ENCODE data around the gene MREG. TPM values are rescaled to one million over a fixed set of nuclear protein-coding genes. Genes with fewer than 3 reads are reported as not detected.
"Not testable (repeated sequence)": the region's sequence is repeated elsewhere in the genome, so short reads cannot be mapped to it uniquely, and the experiment has no call there.

Gene MREG
- total RNA-seq, 1 experiment from 2014 or later: 5.5 TPM

DNA sequence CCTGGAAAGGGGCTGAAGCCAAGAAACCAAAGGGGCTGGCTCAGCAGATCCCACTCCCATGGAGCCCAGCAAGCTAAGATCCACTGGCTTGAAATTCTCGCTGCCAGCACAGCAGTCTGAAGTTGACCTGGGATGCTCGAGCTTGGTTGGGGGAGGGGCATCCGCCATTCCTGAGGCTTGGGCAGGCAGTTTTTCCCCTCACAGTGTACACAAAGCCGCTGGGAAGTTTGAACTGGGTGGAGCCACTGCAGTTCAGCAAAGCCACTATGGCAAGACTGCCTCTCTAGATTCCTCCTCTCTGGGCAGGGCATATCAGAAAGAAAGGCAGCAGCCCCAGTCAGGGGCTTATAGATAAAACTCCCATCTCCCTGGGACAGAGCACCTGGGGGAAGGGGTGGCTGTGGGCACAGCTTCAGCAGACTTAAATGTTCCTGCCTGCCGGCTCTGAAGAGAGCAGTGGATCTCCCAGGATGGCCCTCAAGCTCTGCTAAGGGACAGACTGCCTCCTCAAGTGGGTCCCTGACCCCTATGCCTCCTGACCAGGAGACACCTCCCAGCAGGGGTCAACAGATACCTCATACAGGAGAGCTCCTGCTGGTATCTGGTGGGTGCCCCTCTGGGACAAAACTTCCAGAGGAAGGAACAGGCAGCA is 24.7 kb downstream of the MREG start:
- DNase-seq (ENCODE audit: low spot score): not testable (repeated sequence)

DNA sequence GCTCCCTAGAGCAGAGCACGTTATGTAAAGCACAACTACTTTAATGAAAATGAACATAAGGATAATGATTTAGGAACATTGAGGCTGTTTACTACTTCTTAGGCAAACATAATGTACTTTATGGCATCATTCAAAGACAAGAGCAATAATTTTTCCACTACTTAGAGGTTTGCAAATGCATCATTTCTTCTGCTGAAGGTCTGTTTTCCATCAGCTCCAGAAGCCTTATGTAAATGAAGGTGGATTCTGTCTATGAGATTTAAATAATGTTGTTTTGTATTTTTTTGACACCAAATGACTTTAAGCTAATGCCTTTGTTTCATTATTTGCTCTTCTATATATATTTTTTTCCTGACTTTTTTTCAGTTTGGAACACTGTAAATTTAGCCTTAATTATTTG is 28.1 kb downstream of the MREG start:
- DNase-seq (ENCODE audit: low spot score): no peak

DNA sequence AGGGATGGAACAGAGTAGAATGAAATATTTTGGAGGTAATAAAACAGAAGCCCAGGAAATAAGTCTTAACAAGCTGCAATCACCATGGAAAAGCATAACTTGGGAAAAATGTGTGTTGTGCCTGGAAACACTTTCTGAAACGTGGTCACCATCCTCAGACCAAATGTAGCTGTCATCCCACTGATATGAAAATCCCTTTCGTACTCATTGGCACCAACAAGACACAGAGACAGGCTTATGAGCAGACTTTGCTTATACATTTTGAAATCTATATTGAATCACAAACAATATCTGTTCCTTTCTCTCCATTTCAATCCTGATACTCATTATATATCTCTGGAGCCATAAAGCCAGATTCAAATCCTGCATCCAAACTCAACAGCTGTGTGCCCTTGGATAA is 28.7 kb downstream of the MREG start:
- no peak for DNase-seq (ENCODE audit: low spot score)

DNA sequence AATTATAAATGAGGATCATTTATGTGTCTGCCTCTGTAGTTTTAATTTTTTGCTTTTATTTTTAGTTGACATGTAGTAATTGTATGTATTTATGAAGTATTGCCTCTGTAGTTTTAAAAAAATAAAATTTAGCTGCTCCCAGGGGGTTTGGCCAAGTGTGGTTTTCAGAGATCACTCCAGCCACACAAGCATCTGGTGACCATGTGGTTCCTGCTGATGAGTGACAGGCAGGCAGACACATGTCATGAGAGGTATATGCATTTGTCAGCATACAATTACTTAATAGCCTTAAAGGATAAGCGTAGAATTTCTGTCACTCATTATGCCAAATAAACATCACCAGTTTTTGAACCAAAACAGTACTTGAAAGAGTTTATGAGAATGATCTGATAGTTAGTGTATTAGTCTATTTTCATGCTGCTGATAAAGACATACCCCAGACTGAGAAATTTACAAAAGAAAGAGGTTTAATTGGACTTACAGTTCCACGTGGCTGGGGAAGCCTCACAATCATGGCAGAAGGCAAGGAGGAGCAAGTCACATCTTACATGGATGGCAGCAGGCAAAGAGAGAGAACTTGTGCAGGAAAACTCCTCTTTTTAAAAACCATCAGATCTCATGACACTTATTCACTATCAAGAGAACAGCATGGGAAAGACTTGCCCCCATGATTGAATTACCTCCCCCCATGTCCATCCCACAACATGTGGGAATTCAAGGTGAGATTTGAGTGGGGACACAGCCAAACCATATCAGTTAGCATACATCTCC is 29.6 kb downstream of the MREG start:
- DNase-seq (ENCODE audit: low spot score): no peak

DNA sequence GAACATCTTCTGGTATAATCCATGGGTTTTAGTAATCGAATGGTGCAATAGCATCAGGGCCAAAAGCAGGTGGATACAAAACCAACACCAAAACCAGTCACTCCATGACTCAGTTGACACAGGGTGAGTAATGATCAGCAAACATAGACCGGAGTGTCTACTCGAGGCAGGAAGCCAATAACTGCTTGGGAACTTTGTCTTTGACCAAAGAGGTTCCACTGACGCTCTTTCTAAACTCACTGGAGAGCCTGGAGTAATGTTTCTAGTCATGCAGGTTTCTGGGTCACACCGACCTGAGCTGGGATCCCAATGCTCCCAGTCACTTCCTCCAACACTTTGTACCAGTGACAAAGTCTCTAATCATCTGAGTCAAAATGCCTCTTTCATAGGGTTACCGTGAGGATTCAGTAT is 30.9 kb downstream of the MREG start:
- no peak for DNase-seq (ENCODE audit: low spot score)

DNA sequence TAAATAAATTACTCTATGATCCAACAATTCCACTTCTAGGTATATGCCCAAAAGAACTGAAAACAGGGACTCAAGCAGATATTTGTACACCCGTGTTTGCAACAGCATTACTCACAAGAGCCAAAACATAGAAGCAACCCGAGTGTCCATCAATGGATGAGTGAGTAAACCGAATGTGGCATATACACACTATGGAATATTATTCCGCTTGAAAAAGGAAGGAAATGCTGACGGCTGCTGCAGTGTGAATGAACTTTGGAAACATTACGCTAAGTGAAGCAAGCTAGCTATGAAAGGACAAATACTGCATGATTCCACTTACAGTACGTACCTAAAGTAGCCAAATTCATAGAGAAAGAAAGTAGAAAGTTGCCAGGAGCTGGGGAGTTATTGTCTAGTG is 32.2 kb downstream of the MREG start:
- DNase-seq (ENCODE audit: low spot score): no peak

DNA sequence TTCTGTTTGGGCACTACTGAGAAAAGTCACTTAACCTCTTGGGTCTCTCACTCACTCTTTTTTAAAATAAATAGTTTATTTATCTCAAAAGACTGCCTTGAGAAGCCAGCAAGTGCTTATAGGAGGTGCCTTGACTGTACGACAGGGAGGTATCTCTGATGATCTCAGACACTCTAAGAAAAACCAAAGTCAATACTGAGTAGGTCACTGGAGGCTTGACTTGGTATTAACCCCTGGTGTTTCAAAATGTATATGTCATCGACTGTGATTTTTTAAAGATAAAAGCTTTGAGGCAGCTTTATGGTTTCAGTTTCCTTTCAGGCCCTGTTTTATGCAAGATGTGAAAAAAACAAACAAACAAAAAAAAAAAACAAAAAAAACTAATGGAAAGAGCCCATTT is 33.7 kb downstream of the MREG start:
- DNase-seq (ENCODE audit: low spot score): no peak

DNA sequence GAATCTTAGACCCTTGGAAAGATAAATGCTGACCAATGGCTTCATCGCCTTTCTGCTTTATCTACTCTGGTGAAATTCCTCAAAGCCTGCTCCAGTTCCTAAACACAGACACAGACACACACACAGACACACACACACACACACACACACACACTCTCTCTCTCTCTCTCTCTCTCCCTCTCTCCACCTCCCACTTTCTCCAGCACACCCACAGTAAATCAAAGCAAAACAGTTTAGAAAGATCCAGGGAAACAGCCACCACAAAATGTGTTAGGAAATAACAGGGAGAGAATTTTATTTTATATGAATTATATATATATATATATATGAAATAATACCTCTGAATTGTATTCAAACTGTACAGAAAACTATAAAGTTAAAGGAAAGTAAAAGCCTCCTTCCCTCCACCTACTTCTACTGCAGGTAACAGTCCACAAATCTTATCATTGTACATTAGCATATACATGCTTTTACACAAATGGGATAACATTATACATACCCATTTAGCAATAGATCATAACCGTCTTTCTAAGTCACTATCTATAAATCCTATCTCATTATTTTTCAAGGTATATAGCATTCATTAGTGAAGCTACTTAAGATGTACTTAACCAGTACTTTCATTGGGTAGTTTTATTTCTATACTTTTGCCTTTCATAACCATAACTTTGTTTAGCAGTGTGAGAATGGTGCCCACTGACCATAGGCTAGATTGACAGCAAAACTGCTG is 38.5 kb downstream of the MREG start:
- DNase-seq (ENCODE audit: low spot score): no peak

DNA sequence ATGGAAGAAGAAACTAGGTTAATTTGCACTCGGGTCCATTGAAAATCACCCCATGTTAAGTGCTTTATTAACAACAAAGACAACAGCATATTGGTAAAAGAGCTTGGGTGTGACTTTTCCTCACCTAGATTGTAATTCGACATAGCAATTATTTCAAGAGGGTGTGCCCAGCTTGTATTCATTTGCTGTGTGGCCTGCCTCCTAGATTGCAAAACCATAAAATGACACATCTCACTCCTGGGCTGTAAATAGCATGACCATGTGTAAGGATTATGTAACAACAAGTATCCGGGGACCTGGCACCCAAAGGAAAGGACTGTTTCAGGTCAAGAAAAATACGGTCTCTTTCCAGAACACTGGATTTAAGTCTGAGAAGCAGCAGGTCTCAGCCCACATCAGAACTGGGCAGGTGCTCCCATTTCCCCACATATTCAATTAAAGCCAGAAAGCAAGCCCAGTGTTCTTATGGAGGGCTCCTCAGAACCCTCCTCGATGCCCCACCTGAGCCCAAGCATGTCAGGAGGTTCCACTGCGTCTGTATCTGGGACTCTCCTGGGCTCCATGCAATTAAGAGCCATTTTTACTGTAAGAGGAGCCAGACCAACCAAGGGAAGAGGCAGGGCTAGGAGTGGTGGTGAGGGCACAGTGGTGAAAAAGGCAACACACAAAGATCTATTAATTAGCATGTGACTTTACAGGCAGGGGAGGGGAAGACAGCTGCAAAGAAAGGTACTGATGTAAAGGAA is 39.2 kb downstream of the MREG start:
- DNase-seq (ENCODE audit: low spot score): peak; percentile 47

DNA sequence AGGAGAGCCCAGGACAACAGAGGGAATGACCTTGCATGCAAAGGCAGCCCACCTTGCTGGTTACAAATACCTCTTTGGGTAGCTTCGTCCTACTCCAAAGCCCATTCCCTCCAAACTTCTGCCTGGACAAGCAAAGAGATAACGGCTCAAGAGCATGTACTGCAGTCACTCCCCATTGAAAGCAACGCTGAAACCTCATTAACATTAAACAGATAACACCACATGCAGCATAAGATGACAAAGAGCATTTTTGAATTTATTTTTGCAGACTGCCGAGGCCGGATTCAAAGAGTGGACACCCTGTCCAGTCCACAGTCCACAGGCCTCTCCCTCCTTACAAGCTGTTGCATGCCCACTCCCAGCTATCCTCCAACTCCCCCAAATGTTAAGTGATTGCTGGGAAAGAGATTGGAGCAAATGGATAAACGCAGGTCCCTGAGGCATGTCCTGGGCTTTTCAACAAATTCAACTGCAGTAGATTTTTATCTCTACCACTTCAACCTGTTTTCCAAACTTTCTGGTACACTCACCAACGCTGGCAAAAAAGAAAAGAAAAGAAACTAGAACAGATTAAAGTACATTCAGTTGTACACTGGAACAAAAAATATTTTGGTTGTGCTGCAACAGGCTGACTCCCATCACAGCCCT is 40.1 kb downstream of the MREG start:
- DNase-seq (ENCODE audit: low spot score): no peak

DNA sequence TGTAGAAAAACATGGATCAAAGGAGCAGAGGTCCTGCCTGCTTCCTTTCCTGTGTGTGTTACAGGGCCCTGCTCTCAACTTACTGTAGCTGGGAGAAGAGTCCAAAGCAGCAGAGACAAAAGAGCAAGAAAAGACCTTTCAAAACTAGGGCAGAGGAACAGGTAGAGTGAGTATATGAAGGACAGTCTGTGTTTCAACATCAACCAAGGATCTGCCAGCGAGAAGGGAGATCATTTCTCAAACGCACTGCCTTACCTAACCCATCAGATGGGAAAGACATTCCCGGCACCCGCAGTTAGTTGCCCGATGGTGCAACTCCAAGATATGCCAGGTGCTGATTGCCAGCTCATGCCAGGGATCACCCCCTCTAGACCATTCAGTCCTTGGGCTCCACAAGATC is 41.7 kb downstream of the MREG start:
- no peak for DNase-seq (ENCODE audit: low spot score)

DNA sequence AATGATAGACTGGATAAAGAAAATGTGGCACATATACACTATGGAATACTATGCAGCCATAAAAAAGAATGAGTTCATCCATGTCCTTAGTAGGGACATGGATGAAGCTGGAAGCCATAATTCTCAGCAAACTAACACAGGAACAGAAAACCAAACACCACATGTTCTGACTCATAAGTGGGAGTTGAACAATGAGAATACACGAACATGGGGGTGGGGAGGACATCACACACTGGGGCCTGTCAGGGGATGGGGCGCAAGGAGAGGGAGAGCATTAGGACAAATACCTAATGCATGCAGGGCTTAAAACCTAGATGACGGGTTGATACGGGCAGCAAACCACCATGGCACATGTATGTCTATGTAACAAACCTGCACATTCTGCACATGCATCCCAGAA is 42.5 kb downstream of the MREG start:
- not testable (repeated sequence) for DNase-seq (ENCODE audit: low spot score)

DNA sequence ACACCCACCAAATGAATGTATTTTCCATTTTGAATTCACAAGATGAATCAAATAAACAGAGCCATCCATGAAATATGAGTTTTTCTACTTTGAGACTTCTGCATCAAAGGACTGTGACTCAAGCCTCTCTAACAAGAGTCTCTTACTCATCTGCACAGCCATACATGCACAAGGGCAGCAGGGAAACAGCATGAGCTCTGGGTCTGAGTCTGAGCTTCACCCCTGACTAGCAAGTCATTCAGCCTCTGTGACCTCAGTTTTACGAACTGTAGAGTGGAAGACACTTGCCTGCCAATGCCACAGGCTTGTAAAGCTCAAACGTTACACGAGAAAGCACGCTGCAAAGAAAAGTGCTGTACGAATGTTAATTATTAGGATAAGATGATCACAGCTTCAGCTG is 42.9 kb downstream of the MREG start:
- no peak for DNase-seq (ENCODE audit: low spot score)

DNA sequence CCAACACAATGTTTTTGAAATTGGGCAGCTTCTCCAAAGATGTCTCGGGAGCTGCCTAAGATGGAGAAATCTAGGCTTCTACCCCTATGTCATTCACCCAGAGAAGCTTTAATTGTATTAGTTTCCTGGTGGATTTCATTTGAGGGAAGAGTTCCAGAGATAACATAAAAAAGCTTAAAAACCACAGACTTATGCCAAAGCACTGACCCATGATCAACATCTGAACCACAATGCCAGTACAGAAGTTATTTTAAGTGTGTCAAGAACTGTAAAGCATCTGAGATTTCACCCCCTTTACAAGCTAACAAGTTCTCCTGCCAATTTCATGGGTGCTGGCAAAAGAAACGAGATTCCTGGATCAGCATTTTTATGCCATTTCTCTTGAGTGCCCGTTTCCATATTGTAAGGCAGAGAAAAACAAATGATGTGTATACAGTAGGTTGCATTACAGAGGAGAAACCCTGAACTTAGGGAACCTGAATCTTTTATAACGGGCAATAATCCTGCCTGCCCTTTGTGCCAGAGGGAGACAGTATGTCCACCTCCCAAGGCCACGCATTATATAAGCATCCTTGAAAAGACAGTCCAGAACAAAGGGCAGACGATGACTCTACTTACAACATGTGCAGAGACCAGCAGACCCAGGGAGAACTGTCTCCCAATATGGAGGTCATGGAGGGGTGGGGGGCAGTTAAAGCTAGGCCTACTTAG is 44.1 kb downstream of the MREG start:
- no peak for DNase-seq (ENCODE audit: low spot score)

DNA sequence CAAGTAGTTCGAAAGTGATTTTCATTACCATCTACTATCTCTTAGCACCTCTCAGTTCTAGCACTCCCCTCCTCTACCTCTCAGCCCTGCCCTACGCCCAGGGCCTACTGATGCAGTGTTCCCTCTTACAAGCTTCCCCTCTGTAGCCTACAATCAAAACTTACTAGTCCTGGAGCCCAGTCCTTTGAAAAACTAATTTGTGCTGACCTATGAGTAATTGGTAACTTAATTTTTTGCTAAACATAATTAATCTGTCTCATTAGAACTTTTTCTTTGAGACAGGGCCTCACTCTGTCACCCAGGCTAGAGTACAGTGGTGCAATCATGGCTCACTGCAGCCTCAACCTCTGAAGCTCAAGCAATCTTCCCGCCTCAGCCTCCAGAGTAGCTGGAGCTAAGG is 44.9 kb downstream of the MREG start:
- no peak for DNase-seq (ENCODE audit: low spot score)

DNA sequence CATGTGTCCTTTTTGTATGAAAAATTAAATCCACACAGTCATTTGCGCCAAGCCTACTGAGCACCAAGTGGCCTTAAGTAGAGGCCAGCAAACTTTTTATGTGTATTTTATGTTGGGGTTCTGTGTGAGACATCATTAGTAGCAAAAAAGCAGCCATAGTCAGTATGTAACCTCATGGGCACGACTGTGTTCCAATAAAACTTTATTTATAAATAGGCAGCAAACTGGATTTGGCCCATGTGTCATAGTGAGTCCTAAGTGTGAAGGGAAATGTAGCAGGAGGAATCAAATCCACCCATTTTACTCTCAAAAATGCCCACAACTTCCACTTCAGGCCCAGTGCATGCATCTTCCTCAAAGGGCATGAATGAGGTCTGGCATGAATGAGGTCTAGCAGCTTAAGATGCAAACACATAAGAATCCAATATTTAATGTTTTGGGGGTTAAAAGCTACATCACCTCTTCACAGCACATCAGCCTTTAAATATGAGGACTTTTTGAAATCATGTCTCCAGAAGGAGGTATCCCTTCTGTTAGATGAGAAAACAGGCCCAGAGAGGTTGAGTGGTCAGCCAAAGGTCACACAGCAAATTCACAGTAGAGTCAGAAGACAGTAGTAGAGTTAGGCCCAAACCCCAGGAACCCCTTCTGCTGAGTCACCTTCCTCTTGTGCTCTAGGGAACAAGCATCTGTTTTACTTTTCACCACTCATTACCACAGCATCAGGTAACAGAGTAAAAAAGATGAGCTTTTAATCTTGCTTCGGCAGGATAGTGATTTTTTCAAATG is 45.6 kb downstream of the MREG start:
- no peak for DNase-seq (ENCODE audit: low spot score)

DNA sequence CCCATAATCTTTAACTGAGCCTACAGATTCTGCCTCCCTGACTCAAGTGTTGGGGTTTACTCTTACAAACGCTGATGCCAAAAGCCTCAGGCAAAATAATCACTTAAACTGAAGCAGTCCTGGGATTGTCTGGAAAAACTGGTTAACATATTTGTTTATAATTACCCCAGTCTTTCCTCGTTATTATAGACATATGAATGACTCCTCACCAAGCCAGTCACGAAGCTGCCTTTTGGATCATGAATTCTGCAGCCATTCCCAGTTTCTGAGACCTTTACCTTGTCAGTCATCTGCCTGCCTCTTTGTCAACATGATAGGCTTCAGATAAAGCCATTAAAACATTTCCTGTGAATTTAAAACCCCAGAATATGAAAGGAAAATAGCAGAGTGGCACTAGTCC is 46.4 kb downstream of the MREG start:
- DNase-seq (ENCODE audit: low spot score): no peak

DNA sequence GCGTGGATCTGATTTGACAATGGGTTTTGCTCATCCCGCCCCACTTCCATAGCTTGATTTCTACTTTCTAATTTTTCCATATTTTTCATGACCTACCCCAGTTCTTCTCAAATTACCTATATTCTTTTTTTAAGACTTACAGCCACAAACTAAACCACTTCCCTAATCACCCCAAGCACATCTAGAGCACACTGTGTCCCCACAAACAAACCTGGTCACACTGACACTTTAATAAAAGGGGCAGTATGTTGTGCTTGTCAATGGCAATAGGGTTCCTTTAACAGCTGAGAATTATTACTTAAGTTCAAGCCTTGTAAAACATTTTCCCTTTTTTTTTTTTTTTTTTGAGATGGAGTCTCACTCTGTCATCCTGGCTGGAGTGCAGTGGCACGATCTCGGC is 47.1 kb downstream of the MREG start:
- DNase-seq (ENCODE audit: low spot score): no peak

DNA sequence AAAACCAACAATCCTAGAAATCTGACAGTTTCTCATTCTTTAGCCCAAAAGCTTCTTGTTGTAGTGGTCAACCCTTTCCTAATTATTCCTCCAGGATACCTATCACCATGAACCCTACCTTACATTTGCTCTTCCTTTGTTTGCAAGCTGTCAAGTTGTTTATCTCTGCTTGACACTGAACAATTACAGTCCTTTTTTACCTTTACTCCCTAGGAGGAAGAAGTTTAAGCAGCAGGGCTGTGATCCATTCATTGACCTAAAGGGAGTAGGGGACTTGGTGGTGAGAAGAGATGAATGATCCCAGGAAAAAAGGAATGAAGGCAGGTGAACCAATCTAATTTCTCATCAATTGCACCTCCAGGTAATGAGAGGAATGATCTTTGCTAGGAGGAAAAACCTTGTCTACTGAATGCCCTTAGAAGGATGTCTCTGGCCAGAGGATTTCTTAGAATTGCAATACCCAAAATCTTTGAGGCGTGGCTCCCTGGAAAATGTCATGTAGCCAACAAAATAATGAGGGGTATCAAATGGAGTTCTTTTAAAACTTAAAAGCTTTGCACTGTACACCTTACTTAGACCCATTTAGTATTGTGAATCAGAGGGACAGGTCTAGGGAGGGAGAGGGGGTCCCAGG is 47.7 kb downstream of the MREG start:
- no peak for DNase-seq (ENCODE audit: low spot score)

DNA sequence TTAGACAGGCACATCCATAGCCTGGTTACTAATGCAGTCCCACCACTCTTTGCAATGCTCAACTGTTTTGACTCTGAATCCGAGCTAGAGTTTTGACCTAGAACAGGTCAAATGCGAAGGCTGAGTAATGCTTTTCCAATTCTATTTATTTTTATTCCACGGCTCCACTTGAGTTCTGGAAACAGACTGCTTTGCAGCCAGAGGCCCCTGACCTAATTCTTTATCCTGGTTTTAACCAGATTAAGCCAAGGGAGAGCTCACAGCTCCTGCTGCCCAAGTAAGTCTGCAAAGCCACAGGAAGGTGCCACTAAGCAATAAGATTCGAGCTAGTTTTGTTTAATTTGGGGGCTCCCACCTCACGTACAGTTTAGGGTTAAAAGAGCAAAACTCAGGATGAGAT is 51.4 kb downstream of the MREG start:
- no peak for DNase-seq (ENCODE audit: low spot score)
